ENCODE measurements around the gene ADAT3.

ADAT3 gene

DNA sequence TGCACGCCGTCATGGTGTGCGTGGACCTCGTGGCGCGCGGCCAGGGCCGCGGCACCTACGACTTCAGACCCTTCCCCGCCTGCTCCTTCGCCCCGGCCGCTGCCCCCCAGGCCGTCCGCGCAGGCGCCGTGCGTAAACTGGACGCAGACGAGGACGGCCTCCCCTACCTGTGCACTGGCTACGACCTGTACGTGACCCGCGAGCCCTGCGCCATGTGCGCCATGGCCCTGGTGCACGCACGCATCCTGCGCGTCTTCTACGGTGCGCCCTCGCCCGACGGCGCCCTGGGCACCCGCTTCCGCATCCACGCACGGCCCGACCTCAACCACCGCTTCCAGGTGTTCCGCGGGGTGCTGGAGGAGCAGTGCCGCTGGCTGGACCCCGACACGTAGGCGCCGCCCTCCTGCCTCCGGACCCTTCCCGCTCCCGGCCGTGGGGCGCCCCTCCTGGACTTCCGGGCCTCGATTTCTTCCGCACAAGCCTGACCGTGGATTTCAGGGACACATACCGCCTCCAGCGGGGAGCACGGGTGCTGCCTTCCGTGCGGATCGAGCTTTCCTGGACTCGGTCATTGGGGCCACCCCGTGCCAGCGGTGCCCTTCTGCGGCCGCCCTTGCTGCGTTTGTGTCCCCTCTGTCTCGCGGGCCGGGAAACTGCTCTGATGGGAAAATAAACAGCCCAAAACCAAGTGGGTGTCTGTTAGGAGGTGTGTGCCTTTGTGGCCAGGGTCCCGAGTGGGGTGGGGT lies 7.7 kb downstream of the ADAT3 start:
- no peak for DNase-seq (ENCODE audit: low read depth)

- no peak for DNase-seq (ENCODE audit: low read depth)
Measured at GRCh38 chr19:1913781-1914577, 8.8 kb downstream of the ADAT3 start.

GRCh38 chr19:1914826-1915341 lies 9.7 kb downstream of the ADAT3 start:
- DNase-seq (ENCODE audit: low read depth), result no peak

DNA sequence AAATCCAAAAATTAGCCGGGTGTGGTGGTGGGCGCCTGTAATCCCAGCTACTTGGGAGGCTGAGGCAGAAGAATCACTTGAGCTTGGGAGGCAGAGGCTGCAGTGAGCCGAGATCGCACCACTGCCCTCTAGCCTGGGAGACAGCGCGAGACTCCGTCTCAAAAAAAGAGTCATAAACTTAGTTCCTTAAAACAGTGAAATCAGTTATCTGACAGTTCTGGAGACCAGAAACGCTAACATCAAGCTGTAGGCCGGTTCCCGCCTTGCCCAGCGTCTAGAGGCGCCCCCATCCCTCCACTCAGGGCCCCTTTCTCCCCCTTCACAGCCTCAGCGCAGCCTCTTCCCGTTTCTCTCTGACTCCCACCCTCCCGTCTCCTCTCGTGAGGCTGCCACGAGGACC lies 11.9 kb downstream of the ADAT3 start:
- DNase-seq (ENCODE audit: low read depth), result no peak

DNA sequence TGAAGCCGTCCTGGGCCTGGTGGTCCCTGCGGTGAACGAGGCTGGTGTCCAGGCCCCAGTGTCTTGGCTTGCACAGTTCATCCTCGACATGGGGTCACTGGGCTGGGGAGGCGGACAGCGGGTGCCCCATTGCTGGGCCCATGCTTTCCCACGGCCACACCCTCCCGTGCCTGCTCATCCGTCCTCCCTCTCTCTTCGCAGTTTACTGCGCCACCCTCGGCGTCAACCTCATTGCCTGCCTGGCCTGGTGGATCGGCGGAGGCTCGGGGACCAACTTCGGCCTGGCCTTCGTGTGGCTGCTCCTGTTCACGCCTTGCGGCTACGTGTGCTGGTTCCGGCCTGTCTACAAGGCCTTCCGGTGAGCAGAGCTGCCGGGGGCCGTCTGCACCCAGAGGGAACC lies 12.7 kb downstream of the ADAT3 start:
- no peak for DNase-seq (ENCODE audit: low read depth)

GRCh38 chr19:1918975-1919374 lies 13.8 kb downstream of the ADAT3 start:
- DNase-seq (ENCODE audit: low read depth), result no peak

DNA sequence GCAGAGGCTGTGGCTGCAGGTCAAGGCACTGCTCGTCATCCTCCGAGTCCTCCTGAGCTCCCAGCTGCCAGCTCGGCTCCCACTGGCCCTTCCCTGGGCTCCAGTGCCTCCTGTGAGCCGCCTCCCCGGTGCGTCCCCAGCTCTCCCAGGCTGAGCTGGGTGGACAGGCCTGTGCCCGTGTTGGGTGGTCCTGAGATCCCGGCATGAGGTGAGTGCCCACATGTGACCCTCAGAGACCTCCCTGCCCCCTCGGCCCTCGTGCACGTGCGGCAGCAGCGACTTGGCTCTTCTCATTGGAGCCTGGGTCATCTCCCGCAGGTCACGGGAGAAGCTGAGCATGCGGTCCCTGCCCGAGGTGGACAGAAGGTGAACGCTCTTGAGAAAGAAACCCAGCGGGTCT lies 15.4 kb downstream of the ADAT3 start:
- DNase-seq (ENCODE audit: low read depth), result no peak

- no peak for DNase-seq (ENCODE audit: low read depth)
Measured at GRCh38 chr19:1921326-1921725, 16.1 kb downstream of the ADAT3 start.

DNA sequence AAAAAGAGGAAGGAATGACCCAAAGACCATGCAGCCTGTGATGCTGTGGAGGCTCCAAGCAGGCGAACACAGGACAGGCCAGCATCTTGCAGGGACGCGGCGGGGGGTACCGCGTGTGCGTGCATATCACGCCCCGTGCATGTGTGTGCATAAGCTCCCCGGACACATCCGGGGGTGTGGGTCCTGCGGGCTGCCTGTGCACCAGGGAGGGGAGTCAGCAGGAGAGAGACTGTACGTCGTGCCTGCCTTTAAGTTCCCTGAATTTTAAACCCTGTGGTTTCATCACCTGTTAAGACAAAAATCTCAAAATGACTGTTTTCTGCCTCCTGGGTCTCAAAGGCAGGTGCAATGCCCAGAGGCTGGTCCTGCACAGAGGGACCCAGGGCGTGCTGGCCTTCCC lies 16.6 kb downstream of the ADAT3 start:
- DNase-seq (ENCODE audit: low read depth), result no peak

- DNase-seq (ENCODE audit: low read depth), result no peak
Measured at GRCh38 chr19:1922803-1923202, 17.6 kb downstream of the ADAT3 start.

GRCh38 chr19:1923319-1923718 lies 18.1 kb downstream of the ADAT3 start:
- DNase-seq (ENCODE audit: low read depth), result peak; percentile 37

- no peak for DNase-seq (ENCODE audit: low read depth)
Measured at GRCh38 chr19:1924320-1924961, 19.2 kb downstream of the ADAT3 start.

DNA sequence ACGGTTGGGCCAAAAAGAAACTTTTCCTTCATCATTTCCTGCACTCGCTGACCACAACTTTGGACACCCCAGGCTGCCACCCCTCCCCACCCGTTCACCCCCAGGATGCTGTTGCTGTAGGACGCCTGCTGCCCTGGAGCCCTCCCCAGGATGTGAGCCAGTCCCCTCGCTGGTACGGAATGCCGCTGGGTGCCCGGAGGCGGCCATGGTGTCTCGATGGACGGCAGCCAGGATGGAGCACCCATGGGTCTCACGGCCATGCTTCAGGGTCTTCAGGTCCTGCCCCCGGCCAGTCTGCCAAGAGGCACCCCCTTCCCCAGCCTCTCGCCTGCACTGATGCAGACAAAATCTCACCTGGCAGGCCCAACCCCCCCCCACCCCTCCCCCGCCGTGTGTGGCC lies 20.3 kb downstream of the ADAT3 start:
- no peak for DNase-seq (ENCODE audit: low read depth)

GRCh38 chr19:1929021-1929742 lies 24.0 kb downstream of the ADAT3 start:
- DNase-seq (ENCODE audit: low read depth), result peak; percentile 74

DNA sequence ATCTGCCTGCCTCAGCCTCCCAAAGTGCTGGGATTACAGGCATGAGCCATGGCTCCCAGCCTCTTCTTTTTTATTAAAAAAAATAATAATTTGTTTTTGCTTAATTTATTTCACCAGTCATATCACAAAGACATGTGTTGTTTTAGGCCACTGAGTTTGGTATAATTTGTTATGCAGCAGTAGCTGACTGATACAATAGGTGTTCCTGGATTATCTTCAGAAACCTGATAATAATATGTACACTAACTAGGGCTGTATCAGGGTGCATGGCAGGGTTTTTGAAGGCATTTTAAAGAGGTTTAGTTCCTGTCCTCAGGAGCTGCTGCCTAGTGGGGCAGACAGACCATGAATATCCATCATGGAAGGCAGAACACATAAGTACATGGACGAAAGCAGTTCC lies 26.2 kb downstream of the ADAT3 start:
- no peak for DNase-seq (ENCODE audit: low read depth)

- DNase-seq (ENCODE audit: low read depth), result no peak
Measured at GRCh38 chr19:1932395-1932794, 27.2 kb downstream of the ADAT3 start.

- DNase-seq (ENCODE audit: low read depth), result no peak
Measured at GRCh38 chr19:1933244-1933643, 28.0 kb downstream of the ADAT3 start.

GRCh38 chr19:1933942-1934341 lies 28.7 kb downstream of the ADAT3 start:
- no peak for DNase-seq (ENCODE audit: low read depth)

DNA sequence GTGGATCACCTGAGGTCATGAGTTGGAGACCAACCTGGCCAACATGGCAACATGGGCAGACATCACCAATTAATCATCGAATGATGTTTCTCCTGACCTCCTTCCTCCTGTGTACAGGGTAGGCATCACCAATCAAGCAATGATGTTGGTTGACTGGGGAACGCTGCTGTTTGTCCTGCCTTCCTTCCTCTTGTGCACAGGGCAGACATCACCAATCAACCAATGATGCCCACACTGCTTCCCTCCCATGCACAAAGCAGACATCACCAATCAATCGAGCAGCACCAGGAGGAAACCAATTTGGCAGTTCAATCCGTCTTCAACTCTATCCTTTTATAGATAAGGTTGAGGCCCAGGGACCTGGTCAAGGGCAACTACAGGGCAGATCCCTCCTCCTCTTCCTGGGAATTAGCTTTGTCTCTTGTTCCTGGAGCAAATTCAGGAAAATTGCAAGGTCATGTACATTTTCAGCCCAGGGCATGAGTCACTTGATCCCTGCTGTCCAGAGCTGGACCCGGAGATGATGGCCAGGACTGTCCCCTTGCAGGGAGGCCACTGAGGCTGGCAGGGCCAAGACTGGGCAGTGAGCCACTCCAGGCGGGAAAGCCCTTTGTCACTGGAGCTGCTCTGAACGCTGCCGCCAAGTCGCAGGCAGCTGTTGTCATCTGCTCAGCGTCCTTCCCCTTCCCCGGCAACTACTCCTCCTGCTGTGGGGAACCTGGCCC lies 30.4 kb downstream of the ADAT3 start:
- DNase-seq (ENCODE audit: low read depth), result no peak

- no peak for DNase-seq (ENCODE audit: low read depth)
Measured at GRCh38 chr19:1936430-1936829, 31.2 kb downstream of the ADAT3 start.

- no peak for DNase-seq (ENCODE audit: low read depth)
Measured at GRCh38 chr19:1936916-1937610, 31.9 kb downstream of the ADAT3 start.
